HG03432 (cell line): Measurements from ENCODE around the gene ABHD12.
"Not testable (repeated sequence)": the region's sequence is repeated elsewhere in the genome, so short reads cannot be mapped to it uniquely, and the experiment has no call there.

Experiments used
- ATAC-seq: cut with Tn5 transposase; IDR thresholded peaks from one replicate; pipeline ENCODE4 v1.9.1; 2021; ENCODE audit warnings: mild to moderate bottlenecking, moderate library complexity; ENCODE audit not compliant: unreplicated experiment

Gene ABHD12

DNA sequence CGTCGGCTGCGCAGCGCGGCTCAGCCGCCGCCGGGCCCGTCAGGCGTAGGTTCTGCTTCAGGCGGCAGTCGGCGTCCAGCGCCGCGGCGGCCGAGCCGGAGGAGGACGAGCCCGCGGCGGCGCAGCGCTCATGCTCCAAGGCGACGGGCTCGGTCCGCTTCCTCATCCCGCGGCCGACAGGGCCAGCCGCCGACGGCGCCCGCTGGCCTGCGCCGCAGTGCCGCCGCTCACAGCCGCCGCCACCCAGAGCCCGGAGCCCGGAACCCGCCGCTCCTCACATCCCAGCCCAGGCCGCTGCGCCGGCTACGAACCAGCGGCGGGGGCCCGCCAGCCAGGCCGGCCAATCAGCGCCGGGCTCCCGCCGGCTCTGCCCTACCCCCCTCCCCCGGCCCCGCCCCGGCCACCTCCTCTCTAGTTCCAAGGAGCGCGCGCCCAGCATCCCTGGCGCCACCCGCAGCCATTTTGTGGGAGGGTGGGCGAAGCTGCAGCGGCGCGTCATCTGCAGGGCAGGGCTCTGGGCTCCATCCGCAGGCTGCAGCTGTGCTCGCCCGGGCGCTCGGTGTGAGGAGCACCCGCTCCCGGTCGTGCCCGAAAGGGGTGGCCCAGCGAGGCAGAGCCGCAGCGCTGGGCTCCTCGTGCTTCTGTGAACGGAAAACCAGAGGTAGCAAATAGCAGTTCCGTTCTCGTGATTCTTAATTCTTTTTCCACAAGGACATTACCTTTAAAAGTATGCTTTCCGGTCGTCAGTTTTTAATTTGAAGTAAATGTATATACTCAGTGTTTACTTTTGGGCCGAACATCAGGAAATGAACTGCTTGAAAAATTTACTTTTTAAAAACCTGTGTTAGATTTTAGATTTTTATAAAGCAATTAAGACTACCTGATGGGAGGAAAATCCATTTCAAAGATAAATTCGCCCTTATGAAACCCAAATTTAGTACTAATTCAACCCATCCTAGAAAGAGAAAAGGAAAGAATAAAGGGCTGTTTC, at the start of gene ABHD12:
Gene ABHD12, minus strand, starts transcription at position 298 of the 991 bp plus-strand sequence. Its CDS starts 132 bp downstream, at position 166.
- ATAC-seq: peak; percentile 93

- ATAC-seq: peak; percentile 80
These were observed 48.7 kb upstream of the ABHD12 start for GRCh38 chr20:25439328-25439727.

DNA sequence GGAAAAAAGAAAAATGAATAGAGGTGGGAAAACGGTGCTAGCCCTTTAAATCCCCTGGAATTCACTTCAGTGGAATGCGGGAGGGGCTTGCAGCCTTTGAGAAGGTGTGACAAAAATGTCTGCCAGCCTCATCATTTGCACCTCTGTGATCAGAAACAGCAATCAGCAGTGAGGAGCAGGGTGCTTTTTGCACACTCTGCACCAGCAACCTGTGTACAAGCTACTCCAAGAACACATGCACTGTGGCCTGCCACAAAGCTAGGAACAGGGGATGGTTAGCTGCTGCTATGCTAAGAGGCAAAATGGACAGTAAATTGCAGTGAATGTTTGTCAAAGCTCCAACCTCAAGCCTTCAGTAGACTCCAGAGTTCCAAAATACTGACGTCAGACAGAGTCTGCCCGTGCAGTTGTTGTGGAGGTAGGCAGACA, 46.5 kb upstream of the ABHD12 start:
- ATAC-seq: no peak

DNA sequence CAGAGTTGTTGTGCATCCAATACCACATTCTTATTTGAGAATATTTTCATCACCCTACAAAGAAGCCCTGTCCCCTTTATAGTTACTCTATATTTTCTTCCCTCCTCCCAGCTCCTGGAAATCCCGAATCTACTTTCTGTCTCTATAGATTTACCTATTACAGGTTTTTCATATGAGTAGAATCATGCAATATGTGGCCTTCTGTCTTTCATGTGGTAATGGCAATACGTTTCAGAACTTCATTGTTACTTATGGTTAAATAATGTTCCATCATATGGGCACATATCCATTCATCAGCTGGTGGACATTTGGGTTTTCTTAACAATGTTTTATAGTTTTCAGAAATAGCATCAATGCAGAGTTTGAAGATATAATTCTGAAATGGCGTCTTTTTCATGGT, 33.9 kb upstream of the ABHD12 start:
- no peak for ATAC-seq

DNA sequence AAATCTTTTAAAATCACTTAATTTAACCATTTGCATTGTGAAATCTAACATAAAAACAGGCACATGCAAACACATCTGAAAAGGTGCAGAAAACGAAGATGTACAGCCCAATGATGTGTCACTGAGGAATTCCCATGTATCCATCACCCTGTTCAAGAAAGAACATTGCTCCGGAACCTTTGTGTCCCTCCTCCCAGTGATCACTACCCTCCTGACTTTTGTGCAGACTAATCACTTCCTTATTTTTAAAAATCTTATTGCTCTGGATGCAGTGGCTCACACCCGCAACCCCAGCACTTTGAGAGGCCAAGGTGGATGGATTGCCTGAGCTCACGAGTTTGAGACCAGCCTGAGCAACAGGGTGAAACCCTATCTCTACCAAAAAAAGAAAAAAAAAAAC, 31.4 kb upstream of the ABHD12 start:
- ATAC-seq: no peak

GRCh38 chr20:25421102-25421501, 30.5 kb upstream of the ABHD12 start:
- no peak for ATAC-seq

DNA sequence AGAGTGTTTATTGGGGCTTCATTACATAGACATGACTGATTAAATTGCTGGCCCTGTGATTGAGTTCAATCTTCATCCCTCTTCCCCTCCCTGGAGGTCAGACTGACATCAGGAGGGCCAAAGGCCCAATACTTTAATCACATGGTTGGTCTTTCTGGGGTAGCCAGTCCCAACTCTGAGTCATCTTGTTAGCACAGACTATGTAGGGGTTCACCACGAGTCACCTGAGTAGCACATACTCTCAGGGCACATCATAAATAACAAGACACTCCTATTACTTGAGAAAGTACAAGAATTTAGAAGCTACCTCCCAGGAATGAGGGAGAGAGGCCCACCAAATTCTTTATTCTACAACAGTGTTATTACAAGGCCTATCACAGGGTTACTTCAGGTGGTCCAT, 28.1 kb upstream of the ABHD12 start:
- ATAC-seq: no peak

GRCh38 chr20:25408890-25409289, 18.3 kb upstream of the ABHD12 start:
- no peak for ATAC-seq

DNA sequence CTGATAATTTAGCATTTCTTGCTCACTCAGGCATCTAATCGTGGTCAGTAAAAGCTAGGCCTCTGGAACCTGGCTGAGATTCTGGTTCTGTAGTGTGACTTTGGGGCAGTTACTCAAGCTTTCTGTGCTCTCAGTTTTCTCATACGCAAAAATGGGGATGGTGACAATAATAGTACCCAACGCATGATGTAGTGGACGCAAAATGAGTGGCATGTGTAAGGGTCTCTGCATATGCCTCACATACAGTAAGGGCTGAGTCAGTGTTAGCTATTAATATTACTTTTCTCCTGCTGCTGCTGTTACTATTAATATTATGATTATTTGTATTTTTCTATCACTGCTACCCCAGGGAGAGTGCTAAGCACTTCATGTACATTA, 17.5 kb upstream of the ABHD12 start:
- ATAC-seq: no peak

DNA sequence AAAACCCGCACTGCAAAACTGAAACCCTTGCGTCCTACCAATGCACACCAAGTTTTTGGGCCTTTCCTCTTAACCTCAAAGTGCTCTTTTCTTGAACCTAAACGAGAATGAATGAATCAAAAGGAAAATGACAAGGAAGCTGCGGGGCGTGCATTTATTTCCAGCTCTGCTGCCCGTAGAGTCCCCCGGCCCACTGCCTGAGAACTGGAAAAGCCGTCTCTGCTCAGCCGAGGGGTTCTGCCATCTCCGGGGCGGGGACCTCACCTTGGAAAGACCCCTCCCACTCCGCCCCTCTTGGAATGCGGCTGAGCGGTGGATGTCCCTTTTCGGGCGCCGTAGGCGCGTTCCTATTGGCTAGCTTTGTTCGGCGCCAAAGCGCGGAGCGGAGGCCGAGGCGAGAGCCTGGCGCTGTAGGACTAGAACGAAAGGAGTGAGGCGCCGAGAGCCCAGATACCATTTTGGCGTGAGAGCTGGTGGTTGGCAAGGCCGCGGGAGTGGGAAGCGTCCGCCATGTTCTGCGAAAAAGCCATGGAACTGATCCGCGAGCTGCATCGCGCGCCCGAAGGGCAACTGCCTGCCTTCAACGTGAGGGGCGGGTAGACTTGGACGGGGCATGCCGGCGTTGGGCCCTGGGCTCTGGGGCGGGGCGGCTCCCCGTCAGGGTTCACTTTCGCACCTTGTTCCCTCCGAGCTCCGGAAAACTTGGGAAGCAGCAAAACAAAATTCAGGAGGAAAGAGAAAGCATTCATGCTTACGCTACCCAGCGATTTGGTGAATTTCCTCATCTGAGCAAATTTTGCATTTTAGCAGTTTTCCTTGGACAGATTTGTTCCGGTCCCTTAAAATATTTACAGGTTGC, 16.9 kb upstream of the ABHD12 start, which contains the start of gene GINS1:
Gene GINS1, plus strand, starts transcription at position 363 of the 859 bp plus-strand sequence. Its CDS starts 148 bp downstream, at position 511.
- peak; percentile 92 for ATAC-seq

DNA sequence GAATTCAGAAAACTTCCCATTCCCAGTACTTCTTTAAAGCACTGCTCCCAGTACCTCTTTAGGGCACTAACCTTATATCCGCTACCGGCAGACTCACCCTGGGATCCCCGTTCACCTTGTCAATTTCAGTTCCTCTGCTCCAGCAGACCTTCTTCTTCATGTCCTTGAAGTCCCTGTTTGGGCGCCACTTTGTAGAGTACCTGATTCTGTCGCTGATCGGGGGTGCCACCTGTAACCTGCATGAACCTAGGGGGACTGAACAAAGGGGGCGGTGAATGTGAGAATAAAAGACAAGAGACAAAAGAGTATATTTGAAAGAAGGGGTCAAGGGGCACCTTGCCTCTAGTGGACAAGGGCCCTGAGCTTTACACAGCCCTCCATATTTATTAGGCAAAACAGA, 11.9 kb upstream of the ABHD12 start:
- no peak for ATAC-seq

GRCh38 chr20:25400291-25400732, 9.7 kb upstream of the ABHD12 start:
- not testable (repeated sequence) for ATAC-seq

DNA sequence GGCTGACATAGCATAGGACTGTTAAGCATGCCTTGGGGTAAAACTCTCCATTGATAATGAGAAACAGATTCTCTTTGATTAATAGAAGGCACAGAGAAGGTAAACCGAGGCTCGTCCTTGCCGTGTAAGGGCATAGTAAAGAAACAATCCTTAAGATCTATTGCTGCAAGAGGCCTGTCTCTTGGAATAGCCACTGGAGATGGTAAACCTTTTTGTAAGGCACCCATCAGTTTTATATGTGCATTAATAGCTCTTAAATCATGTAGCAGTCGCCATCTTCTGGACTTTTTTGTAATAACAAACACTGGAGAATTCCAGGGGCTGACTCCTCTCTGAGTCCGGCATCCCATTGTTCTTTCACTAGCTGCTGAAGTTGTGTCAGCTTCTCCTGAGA, 8.4 kb upstream of the ABHD12 start:
- peak; percentile 64 for ATAC-seq

DNA sequence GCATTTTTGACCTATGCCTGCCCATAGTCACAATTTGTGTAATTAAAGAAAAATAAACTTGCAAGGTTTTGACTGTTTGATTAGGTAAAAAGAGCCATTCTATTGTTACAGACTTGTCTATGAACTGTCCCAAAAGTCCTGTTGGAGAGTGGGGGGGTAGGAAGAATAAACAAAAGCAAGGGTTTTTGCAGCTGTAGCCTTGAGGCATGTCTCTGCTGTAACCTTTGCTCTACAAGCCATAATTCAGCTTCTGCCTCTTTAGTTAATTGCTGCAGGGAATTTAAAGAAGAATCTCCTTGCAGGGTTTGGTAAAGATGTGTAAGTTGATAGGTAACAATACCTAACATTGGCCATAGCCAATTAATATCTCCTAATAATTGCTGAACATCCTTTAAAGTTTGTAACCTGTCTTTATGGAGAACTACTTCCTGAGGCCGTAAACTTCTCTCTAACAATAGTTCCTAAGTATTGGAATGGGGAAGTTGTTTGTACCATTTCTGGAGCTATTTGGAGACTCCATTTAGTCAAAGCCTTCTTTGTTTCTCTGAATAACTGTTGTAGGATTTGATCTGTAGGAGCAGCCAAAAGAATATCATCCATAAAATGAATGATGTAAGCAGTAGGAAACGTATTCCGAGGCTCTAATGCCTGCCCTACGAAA, 7.9 kb upstream of the ABHD12 start:
- no peak for ATAC-seq

GRCh38 chr20:25397821-25398220, 7.2 kb upstream of the ABHD12 start:
- ATAC-seq: no peak

- ATAC-seq: no peak
These were observed 6.5 kb upstream of the ABHD12 start for GRCh38 chr20:25397096-25397495.

DNA sequence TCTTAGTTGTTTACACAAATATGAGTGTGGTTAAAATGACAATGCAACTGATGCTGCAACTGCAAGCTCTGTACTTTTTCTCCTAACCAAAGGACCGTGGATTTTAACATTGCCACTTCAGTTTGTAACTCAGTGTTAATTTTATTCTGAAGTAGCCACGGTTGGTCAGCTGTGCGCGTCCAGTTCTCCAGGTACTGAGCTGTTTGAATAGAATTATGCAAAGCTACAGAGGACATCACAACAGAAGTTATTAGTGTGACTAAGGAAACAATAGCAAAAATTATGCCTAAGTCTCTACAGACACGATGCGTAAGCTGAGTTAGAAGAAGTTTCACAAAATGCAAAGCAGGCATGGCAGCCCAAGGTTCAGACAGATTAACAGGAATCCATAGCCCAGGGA, 4.4 kb upstream of the ABHD12 start:
- no peak for ATAC-seq

DNA sequence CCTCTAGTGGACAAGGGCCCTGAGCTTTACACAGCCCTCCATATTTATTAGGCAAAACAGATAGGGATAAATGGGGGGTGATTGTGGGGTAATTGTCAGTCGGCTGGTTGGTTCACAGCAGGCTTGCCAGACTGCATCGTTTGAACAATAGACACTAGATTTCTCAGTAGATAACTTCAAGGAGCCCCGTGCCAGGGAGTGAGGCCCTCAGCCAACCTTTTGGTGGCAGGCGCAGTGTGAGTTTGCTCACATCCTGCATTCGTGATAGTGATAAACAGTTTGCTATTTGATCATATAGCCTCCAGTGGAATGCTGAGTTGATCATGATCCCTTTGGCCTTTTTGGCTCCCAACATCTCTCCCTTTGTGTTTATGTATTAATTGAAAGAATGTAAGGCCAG, 3.6 kb upstream of the ABHD12 start:
- ATAC-seq: no peak

DNA sequence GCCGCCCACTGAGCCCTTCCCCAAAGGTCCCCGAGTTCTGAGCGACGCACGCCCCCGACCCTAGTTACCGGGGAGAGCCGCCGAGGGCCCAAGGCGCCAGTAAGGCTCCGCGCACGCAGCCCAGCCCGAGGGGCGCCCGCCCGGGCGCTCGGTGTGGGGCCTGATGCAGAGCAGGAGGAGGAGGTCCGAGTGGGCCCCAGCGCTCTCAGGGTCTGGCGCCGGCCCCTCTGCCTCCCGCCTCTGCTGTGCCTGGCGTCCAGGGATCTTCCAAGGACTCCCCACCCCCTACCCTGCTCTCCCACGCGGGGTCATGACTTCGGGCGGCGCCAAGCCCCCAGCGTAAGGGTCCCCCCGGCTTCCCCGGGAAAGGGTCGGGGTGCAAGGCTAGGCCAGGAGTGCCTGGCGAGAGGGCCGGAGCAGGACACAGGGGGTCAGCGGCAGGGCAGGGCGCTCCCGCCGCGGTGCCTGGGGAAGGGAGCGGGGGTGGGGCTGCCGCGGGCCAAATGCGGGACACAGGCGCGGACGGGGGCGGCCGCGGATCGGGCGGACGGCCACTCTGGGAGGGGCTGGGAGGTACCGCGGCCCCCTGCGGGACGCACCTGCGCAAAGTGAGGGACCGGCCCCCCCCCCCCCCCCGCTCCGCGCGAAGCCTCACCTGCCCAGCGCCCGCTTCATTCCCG, 637 bp downstream of the ABHD12 start:
- ATAC-seq: peak; percentile 35

DNA sequence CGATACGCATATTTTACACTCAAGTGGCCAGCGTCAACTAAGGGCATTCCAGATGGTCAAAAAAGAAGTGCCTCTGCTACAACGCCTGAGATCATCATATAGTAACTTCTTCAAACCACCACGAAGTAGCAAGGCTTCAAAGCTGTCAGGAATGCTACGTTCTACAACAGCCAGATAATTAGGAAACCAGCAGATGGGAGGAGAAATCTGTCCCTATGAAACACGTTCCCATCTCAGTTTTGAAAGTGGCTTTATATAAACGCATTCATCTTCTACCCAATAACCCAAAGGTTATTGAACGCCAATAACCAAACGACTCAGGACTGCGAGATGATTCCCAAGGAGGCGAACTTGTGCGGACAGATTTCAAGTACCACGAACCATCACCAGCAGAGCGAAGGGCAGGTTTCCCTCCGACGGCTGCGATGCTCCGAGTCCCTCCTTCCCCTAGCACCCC, 1.2 kb downstream of the ABHD12 start:
- ATAC-seq: no peak
